T-helper 2 cell treated with Interferon-gamma antibody and Interleukin-4, amounts not matched to agents 100 ng/mL and 5 ng/mL, for 36 hours (primary cell): ENCODE results near the gene ARHGAP30. TPM values are rescaled to one million over a fixed set of nuclear protein-coding genes. Genes with fewer than 3 reads are reported as not detected.
"Not testable (repeated sequence)": the region's sequence is repeated elsewhere in the genome, so short reads cannot be mapped to it uniquely, and the experiment has no call there.

Experiments
- intact Hi-C: fragments of 100-400 bp; cut with micrococcal nuclease; formaldehyde crosslinking; loops from one replicate; pipeline ENCODE4 v1.15.1; 2023
- total RNA-seq: library from RNA; stranded (reverse); gene quantifications from 2 replicates; pipeline ENCODE4 v1.2.3, GENCODE V29; 2022

The ARHGAP30 gene, protein sequence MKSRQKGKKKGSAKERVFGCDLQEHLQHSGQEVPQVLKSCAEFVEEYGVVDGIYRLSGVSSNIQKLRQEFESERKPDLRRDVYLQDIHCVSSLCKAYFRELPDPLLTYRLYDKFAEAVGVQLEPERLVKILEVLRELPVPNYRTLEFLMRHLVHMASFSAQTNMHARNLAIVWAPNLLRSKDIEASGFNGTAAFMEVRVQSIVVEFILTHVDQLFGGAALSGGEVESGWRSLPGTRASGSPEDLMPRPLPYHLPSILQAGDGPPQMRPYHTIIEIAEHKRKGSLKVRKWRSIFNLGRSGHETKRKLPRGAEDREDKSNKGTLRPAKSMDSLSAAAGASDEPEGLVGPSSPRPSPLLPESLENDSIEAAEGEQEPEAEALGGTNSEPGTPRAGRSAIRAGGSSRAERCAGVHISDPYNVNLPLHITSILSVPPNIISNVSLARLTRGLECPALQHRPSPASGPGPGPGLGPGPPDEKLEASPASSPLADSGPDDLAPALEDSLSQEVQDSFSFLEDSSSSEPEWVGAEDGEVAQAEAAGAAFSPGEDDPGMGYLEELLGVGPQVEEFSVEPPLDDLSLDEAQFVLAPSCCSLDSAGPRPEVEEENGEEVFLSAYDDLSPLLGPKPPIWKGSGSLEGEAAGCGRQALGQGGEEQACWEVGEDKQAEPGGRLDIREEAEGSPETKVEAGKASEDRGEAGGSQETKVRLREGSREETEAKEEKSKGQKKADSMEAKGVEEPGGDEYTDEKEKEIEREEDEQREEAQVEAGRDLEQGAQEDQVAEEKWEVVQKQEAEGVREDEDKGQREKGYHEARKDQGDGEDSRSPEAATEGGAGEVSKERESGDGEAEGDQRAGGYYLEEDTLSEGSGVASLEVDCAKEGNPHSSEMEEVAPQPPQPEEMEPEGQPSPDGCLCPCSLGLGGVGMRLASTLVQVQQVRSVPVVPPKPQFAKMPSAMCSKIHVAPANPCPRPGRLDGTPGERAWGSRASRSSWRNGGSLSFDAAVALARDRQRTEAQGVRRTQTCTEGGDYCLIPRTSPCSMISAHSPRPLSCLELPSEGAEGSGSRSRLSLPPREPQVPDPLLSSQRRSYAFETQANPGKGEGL
- 266 and 271 TPM in 2 replicates for total RNA-seq

GRCh38 chr1:161069731-161070270, at the start of gene ARHGAP30:
TSS of gene ARHGAP30 (minus strand) at chr1:161069891. CDS start at chr1:161069624, 267 bp downstream.
- intact Hi-C loops = loop anchor here (2.0 kb wide), 1 partner anchor 63 kb away; the partner anchor contains the start of gene DEDD

DNA sequence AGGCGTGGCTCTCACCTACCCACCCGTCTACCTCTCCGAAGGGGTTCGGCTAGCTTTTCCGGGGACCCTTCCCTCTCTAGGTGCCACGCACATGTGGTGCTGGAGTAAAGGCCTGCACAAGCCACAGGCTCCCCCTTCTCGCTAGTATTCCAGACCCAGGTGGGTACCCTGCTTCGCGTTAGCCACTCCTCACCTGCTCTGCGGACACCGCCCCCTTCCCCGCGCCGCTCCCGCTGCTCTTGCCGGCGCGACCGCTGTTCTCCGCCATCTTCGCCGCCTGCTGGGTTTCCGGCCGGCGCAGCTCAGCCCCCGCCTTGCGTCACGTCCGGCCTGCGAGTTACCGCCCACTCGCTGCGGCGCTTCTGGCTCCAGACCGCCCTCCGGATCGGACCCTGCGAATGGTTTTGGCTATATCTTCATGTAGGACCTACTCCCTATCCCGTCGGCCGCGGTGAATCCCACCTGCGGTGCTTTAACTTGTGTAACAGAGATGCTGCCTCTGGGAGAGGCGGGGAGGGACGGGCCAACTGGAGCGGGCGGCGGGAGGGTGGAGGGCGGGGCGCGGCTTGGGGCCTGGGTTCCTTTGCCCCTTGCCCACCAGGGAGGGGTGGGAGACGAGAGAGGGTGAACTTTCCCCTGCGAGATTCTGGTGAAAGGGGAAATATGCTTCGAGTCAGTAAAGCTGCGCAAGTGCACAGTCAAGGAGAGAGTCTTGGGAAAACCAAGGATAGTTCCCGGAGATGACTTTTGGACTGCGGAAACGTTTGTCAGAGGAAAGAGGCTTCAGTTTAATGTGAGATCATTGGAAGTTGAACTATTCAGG, 48.3 kb upstream of the ARHGAP30 start, which contains the start of the genes NIT1 and PFDN2:
NIT1 (plus strand) TSS at position 347 of the 823 bp plus-strand sequence; CDS start at position 419, 72 bp downstream.
PFDN2 (minus strand) TSS at position 279 of the 823 bp plus-strand sequence; CDS start at position 268, 11 bp downstream.
- intact Hi-C loops = loop anchor here (1.0 to 2.0 kb wide), 3 partner anchors 14 to 50 kb away; partner anchors contain the start of genes DEDD and UFC1

- intact Hi-C loops = not testable (repeated sequence)
Measured at GRCh38 chr1:161115961-161116360, 46.3 kb upstream of the ARHGAP30 start.

DNA sequence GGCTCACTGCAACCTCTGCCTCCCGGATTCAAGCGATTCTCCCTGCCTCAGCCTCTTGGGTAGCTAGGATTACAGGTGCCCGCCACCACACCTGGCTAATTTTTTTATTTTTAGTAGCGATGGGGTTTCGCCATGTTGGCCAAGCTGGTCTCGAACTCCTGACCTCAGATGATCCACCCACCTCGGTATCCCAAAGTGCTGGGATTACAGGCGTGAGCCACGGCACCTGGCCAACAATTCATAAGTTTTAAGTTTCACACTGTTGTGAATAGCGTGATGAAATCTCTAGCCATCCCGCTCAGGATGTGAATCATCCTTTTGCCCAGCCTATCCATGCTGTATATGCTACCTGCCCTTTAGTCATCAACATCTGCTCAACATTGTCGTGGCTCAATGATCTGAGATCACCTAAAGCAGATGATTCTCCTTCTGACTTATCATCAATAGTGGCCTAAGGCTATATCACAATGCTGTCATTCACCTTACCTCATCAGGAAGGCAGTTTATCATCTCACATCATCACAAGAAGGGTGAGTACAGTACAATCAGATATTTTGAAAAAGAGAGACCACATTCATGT, 45.5 kb upstream of the ARHGAP30 start:
- intact Hi-C loops = no loop called here

DNA sequence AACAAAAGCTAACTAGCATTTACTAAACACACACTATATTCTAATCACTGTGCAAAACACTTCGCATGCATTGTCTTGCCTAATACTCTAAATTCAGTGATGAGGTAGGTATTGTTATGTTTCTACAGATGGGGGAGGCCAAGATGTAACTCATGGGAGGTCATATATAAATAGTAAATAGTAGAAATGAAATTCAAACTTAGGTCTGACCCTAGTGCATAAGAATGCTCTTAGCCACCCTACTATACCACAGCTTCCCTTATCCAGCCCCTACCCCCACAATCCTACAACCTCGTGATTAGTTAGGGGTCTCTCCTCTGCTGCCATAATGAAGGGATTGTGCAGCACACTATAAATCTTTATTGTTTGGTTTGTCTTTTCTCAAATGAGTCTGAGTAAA, 44.9 kb upstream of the ARHGAP30 start:
- intact Hi-C loops = loop anchor here (5.0 kb wide), 1 partner anchor 852 kb away; the partner anchor contains the start of gene DCAF8

DNA sequence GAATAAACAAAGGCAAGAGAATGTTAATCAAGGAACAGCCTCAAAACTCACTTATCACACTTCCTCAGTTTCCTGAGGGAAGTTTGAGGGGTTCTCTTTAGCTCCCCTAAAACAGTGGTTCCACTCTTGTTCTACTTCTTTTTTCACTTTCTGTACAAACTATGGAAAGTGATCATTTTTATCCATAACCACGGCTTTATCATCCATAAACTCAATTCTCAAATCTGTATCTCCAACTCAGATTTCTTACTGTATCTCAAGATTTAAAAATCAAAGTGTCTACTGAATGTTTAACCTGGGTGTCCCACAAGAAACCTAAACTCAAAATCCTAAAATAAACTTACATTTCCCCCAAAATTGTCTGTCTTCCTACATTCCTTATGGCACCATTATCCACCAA, 44.2 kb upstream of the ARHGAP30 start:
- intact Hi-C loops = loop anchor here (5.0 kb wide), 1 partner anchor 852 kb away; the partner anchor contains the start of gene DCAF8

DNA sequence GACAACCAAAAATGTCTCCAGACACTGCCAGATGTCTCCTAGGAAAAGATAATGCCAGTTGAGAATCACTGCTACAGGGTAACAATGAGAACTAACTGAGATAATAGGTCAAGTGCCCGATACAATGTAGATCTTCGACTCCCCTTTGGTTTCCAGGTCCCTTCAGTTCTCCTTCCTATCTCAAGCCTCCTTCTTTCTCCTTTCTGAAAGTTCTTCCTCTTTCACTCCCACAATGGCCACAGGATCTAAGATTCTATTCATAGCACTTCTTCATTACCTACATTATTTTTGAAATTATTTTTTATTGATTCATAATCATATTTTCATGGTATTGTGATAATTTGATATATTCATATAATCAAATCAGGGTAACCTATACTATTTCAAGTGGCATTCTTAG, 41.8 kb upstream of the ARHGAP30 start:
- intact Hi-C loops = loop anchor here (5.0 kb wide), 1 partner anchor 849 kb away; the partner anchor contains the start of gene DCAF8

DNA sequence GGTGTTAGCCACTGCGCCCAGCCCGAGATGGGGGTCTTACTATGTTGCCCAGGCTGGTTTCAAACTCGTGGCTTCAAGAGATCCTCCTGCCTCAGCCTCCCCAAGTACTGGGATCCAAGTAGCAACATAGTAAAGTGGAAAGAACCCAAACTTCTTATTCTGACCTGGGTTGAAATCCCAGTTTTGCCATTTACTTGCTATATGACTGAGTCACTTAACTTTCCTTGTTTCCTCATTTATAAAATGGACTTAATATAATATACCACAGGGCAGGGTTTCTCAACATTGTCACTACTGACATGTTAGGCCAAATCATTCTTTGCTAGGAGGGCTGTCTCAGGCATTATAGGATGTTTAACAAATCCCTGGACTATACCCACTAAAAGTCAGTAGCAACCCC, 41.4 kb upstream of the ARHGAP30 start:
- intact Hi-C loops = loop anchor here (5.0 kb wide), 1 partner anchor 849 kb away; the partner anchor contains the start of gene DCAF8

GRCh38 chr1:161106431-161106830, 36.7 kb upstream of the ARHGAP30 start:
- intact Hi-C loops = no loop called here

DNA sequence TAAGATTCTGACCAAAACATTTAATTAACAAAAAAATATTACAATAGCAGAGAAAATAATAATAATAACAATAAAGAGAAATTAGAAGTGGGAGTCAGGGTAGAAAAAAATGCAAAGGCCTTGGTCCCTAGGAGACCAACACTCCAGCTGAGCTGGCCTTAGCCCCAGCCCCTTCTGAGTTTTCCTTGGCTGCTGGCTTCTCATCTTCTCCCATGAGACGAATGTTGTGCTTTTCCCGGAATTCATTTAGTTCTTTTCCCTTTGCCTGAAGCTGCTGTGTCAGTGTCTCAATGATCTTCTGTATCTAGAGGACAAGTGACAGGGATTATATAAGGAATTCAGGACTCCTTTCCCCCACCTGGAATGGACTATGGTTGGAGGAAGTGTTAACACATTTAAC, 30.9 kb upstream of the ARHGAP30 start:
- intact Hi-C loops = no loop called here

DNA sequence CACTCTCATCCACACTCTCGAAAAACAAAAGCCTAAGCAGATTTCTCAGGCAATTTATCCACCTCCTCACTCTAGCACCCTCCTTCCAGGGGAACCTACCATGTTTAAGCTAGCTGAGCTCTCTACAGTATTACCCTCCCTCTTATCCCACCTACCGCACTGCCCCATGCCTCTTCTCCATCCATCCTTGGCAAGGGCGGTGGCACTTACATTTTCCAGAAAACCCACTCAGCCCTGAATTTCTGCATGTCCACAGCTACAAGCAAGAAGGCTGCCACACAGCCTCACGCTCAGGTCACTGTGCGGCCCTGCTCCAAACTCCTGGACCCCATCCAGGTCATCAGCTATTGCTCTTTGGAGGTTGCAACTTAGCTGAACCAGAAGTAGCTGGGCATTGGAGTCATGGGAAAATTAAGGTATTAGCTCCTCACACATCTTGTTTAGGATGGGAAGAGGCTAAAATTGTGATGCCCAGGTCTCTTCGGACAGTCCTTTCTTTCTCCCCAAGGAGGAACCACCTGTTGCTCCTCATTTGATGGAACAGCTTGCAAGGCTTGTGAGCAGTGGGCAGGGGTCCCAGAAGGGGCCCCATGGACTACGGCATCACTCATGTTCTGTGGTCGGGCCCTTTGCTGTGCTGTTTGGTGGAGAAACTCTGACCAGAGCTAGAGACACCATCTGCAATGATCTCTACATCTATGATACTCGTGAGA, 29.6 kb upstream of the ARHGAP30 start:
- intact Hi-C loops = loop anchor here (10.0 kb wide), 1 partner anchor 264 kb away; no protein-coding TSS in a partner anchor

DNA sequence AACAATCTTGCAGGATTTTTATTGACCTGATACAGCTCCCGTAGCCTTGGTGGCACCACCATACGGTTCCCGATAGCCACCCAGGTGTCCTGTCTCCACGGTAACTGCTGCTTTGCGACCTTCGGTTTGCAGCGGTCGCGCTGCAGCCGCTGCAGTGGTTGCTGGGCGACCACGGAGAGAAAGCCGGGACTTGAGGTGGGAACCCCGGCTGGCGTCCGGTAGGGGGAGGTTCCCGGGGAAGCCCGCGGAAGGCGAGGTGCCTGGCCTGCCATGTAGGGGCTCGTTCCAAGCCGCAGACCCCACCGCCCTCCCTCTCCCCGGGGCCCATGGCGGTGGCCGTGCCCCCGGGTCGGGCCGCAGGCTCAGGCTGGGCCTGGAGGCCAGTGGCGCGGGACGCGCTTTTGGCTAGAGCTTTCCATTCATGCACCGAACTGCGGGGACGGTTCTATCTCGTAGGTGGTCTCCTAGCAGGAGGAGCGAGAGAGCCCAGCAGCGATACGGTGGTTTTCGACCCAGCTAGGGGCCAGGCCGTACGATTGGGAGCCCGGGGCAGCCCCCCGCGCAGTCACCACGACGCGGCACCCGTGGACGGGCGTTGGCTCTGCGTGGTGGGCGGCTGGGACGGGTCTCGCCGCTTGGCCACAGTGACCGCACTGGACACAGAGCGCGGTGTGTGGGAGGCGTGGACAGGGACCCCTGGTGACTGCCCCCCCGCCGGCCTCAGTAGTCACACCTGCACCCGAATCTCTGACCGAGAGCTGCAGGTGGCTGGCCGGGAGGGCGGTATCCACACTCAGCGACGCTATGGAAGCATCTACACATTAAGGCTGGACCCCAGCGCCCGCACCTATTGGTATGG, 28.7 kb upstream of the ARHGAP30 start, which contains the start of gene KLHDC9:
KLHDC9 (plus strand) TSS at position 152 of the 859 bp plus-strand sequence; CDS start at position 327, 175 bp downstream.
- intact Hi-C loops = loop anchor here (1.0 to 10.0 kb wide), 2 partner anchors 30 to 264 kb away; no protein-coding TSS in a partner anchor

DNA sequence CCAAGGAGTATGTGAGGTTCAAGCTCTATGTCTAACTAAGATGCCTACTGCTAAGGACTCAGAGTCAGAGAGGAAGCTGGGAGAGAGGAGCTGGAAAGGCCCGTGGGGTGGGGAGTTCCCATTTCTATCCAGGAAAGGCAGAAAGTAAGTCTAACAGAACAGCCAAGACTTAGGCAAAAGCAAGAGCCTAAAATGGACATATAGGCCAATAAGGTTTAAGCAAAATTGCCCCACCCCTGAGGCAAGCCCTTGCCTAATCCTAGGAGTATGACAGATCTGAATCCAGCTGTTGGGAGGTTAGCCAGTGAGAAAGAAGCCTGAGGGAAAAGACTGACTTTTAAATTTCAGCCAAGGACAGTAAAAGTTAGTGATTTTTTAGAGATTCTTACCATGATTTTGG, 26.8 kb upstream of the ARHGAP30 start:
- intact Hi-C loops = loop anchor here (2.0 to 10.0 kb wide), 2 partner anchors 100 to 262 kb away; no protein-coding TSS in a partner anchor

DNA sequence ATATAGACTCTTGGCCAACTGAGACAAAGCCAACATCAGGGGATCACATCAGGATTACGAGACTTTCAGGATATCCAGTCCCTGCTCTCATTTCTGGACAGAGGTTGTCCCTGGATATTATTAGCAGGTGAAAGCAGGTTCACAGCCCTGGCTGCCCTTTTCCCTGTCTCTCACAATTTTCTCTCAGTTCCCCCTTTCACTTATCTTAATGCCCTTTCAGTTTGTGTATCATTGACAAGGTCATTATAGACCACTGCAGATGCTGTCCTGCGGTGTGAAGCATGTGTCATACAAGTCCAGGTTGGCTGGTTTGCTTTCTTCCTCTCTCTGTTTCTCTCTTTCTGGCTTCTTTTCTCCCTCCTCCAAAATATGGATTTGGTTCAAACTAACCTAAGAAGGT, 26.3 kb upstream of the ARHGAP30 start:
- intact Hi-C loops = loop anchor here (2.0 to 10.0 kb wide), 2 partner anchors 99 to 261 kb away; no protein-coding TSS in a partner anchor

DNA sequence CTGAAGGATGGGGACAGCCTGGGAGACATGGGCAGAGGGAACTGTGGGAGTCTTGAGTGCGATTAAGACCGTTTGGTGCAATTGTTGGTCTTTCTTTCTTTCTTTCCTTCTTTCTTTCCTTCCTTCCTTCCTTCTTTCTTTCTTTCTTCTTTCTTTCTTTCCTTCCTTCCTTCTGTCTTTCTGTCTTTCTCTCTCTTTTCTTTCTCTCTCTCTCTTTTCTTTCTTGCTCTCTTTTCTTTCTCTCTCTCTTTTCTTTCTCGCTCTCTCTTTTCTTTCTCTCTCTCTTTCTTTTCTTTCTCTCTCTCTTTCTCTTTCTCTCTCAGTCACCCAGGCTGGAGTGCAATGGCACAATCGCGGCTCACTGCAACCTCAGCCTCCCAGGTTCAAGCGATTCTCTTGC, 25.5 kb upstream of the ARHGAP30 start:
- intact Hi-C loops = loop anchor here (10.0 kb wide), 1 partner anchor 260 kb away; no protein-coding TSS in a partner anchor

- intact Hi-C loops = loop anchor here (10.0 kb wide), 1 partner anchor 260 kb away; no protein-coding TSS in a partner anchor
Measured at GRCh38 chr1:161094481-161094880, 24.8 kb upstream of the ARHGAP30 start.

DNA sequence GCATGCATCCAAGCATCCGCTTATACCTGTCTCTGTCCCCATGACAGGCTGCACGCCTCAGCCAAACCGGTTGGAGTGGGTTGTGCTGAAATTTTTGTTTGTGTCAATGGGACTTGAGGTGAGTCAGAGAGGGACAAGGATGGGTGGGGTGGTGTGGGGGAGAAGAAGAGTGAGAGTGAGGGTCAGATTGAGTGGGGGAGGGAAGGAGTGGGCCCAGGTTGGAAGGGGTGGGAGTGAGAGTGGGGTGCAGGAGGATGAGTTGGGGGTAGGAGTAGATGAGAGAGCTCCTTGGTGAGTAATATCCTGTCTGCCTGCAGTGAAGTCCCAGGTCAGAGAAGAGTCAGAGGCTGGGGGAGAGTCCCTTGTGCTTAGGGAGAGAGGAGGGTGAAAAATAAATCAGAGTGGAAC, 22.9 kb upstream of the ARHGAP30 start:
- intact Hi-C loops = loop anchor here (10.0 kb wide), 1 partner anchor 258 kb away; no protein-coding TSS in a partner anchor
